Femur (tissue), 1 donor: ENCODE results near the gene RNF6.

ENCODE experiments used
- DNase-seq: peaks from one replicate; pipeline ENCODE4 v3.0.0-alpha.2; 2017

Gene RNF6

DNA sequence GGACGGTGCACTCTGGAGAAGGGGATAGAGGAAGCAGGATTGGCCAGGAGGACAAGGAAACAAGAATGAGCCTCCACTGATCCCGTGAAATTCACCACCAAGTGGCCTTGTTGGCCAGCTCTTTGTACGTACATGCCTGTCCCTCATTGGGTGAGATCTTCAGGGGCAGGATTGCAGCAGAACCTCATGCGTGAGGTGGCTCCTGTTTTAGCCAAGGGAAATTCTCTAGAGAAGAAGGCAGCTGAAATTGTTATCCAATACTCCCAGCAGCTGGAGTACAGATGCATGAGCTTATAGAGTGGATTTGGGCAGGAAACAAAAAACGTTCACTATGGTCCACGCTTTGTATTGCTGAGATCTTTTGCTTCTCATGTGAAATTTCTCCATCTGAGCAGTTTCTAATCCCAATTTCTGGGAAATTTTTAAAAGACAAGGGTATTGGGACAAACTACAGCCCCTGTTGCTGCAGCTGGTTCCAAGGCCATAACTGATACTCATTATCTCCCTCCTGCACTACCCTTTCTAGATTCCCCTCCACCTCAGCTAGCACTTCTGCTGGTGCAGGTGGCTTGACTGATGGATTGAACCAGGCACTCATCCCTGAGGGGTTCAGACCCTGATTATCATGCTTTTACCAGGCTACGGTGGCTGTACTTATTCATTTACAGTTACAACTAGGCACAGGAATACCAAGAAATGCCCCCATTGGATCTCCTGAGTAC is 3.9 kb upstream of the RNF6 start:
- peak; percentile 62 for DNase-seq

DNA sequence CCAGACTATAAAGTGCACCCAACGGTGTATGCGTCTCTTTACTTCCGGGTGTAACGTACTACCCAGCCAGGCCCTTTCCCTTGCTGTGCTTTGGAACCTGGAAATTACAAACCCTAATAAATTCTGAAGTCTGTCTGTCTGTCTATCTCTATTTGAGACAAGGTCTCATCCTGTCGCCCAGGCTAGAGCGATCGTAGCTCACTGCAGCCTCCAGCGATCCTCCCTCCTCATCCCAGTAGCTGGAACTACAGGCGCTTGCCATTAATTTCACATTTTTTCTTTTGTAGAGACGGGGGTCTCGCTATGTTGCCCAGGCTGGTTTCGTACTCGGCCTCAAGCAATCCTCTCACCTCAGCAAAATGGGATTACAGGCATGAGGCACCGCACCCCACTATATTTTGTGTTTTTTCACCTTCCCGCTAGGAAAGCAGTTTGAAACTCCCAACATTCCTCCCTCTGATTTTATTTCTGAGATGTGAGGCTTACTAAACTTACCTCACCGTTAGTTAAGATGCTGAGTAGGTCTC is 469 bp upstream of the RNF6 start:
- no peak for DNase-seq

DNA sequence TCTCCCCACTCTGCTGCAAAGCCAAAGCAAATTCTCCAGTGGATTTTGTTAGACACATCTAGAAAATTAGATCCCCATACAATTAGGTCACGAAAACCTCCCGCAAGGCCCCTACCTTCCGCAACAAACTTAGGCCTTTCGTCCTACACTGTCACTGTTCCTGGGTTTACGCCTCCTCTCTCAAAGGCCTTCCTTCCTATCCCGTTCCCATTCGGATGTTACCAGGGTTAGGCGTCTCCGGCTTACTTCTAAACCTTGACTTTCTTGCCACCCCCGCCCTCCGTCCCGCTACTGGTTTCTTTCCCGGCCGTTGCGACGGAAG is 754 bp downstream of the RNF6 start:
- DNase-seq: no peak

DNA sequence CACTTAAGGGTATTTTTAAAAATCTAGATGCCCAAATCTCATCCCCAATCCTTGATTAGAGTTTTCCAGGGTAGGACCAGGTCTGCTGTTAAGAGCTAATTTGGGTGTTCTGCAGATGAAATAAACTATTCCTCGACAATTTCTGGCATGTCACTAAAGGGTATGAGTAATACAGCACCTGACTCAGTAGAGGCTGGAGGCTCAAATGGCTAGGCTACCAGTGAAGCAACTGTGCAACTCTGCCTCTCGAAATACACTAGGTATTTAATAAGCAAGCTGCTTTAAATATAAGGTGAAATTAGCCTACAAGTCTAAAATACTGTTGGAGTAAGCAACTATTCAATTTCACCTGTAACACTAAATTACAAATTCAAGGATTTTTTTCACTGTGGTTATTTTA is 1.5 kb downstream of the RNF6 start:
- DNase-seq: no peak

DNA sequence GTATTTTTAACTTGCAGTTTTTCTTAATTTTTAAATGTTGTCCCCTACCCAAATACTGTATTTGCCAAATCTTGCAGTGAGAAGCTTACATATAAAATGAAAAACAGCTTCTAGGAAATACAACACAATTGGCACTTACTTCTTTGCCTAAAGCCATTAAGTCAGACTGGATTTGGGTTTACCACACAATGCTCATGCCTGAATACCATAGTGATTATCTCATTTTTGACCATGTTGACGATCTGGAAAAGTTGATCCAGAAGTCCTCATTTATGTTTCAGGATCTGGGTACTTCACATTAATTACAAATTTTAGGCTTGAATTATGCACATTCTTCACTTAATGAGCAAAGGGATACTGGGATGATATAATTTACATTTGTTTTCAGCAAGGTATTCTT is 2.4 kb downstream of the RNF6 start:
- no peak for DNase-seq

DNA sequence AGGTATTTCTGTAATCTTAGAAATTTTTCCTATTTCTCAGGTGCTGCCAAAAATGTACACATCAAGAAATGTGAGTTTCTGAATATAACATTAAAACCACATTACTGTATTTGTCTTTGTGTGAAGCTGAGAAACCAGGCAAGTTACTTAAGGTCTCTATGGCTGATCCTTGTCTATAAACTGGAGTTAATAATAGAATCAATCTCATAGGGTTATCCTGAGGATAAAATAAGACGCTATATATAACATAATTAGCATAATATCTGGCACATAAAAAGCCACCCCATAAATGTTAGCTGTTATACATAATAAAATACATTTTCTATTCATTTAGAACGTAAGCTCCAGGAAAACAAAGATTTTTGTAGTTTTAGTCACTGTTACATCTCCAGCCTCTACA is 6.1 kb downstream of the RNF6 start:
- DNase-seq: no peak

DNA sequence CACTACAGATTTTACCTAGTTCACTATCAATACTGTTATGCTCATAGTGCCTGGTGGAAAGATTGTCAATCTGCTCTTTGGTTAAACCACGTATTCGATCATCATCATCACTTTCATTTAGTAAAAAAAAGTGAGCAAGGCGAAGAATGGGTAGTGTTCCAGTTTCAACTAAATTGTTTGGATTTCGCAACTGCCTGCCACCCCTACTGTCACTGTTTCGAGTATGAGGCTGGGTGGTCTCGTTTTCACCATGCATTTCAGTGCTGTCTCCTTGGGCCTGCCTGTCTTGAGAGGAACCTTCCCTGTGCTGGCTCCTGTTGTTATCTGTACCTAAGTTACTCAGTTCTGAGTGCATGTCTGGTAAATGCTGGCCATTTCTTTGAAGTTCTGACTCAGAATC is 8.1 kb downstream of the RNF6 start:
- no peak for DNase-seq

DNA sequence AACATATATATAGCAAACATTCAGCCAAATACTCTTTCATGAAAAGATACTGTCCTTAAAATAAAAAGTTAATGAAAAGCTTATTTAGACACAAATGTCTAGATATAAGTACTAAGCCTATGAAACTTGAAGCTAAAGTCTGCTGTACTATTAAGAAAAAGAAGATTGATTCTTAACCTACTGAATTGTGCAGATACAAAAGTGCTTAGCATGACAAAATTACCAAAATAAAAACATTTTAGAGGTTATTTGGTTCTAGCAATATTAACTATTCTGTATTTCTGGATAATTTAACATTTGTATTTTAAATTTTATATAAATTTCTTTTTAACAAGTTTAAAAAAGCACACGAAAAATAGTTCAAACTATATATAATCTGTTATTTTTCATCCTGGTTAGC is 8.8 kb downstream of the RNF6 start:
- DNase-seq: no peak

DNA sequence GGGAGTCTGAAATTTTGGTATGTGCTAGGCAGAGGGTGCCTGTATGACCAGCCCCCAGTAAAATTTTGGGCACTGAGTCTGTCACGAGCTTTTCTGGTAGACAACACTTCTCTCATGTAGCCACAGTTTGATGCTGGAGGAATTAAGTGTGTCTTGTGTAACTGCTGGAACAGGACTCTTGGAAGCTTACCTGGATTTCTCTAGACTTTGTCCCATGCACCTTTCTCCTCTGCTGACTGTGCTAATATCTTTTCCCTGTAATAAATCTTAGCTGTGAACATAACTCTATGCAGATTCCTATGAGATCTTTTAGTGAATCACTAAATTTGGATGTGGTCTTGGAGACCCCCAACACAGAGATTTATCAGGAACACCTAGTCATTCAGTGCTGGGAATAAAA is 13.8 kb downstream of the RNF6 start:
- DNase-seq: no peak

DNA sequence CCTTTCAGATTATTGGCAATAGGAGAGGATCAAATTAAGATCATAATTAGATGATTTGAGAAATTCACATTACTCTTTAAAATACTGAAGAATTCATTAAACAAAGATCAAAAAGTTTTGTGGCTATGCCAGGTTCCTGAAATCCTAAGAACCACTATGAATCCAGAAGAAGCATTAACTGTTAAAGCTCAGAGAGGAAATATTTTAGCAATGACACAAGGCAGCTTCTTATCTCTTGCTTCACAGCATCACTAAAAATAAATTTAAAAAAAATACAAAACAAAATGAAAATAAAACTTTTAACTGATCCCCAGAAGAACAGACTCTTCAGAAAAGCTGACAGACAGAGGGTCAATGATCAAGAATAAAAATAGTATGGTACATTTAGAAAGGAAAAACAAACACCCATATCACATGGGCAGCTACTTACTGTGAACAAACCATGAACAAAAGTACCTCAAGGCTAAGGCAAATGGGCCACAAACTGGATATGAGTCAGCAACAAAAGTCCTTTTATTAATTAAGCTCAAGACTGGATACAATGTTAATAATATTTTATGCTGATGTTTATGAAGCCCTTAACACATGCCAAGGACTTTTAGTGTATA is 19.6 kb downstream of the RNF6 start:
- no peak for DNase-seq

DNA sequence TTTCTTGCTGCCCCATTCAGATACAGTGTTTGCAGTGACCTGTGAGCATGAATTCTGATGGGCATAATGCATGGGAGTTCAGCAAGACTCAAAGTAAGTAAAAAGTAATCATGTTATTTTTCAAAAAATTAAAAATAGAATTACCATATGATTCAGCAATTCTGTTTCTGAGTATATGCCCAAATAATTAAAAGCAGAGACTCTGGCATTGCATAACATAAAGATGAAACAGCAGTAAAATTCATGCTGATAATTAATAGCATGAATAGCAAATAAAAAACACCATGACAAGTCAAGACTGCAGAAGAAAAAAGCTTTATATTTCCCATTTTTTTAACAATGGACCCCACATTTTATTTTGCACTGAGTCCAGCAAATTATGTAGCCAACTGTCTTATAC is 21.3 kb downstream of the RNF6 start:
- DNase-seq: no peak

DNA sequence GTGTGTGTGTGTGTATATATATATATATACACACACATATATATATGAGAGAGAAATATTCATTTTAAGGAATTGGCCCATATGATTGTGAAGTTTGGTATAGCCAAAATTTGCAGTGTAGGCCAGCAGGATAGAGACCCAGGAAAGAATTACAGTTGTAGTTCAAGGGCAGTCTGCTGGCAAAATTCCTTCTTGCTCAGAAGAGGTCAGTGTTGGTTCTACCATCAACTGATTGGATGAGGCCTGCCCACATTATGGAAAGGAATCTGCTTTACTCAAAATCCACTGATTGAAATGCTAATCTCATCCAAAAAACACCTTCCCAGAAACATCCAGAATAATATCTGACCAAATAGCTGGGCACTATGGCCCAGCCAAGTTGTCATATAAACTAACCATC is 24.0 kb downstream of the RNF6 start:
- no peak for DNase-seq

DNA sequence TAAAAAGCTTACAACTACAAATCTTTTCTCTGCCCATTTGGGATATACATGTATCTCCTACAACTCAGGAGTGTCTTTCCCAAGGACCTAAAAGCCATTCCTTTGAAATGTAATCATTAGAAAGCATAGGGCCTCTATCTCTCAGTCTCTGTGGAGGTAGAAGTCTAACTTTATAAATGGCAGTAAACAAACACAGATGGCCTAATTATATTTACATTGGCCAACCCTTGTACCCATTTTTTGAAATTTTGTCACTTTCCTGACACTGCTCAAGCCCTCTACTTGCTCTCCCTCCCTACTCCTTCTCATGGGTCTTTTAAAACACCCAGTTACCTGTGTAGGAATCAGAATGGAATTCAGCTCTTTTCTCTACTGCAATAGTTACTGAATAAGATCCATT is 24.8 kb downstream of the RNF6 start:
- DNase-seq: no peak

DNA sequence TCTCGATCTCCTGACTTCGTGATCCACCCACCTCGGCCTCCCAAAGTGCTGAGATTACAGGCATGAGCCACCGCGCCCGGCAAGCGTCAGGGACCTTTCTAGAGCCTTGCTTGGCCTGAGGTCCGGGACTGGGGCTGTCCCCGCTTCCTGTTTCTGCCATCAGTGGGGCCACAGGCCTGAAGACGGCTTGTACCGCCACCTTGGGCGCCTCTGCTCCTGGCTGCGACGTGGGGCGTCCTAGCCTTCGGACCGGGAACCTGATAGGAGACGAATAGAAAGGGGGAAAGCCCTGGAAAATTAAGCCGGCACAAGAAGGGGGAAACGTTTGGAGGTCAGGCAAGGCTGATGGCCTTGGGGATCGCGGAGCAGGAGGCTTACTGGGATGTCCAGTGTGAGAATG is 35.1 kb downstream of the RNF6 start:
- no peak for DNase-seq

DNA sequence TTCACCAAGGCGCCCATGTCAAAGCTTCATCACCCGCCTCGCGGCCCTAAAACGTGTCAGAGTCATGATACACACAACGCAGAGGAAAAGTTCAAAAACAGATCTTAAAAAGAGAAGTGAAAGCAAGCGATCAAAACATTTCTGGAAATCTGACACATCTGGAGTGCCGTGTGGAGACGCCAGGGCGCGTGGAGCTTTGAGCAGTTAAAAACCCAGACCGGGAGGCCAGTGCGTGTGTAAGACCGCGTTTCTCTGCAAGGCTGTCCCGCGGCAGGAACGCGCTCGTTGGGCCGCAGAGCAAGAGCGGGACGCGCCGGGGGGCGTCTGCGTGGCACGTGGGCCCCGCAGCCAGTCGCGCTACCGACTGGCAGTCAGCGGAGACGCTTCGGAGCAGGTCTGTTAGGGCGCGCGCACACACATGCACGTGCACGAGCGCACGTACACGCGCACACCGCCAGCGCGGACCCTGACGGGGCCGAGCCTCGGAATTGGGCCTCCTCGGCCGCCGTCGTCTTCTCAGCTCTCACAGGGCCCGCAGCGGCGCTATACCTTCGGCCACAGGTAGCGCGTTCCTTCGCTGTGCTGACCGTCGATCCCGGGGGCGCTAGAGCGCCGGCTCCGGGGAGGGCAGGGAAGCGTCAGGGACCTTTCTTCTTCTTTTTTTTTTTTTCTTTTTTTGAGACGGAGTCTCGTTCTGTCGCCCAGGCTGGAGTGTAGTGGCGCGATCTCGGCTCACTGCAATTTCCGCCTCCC is 35.8 kb downstream of the RNF6 start:
- peak; percentile 93 for DNase-seq

DNA sequence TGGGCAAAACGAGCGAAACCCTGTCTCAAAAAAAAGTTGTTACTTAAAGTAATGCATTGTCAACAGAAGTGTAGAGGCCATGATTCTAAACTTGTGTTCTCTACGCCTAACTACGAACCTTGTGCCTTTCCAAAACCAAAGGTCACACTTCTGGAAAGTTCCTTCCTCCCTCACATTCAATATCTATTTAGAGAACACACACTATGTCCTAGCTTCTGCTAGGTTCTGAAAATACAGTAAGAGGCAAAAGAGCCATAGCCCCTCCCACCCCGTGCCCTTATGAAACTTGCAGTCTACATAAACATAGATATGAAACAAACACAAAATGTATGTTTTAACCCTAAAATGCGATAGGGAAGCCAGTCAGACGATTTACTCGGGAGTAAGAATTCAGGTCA is 36.4 kb downstream of the RNF6 start:
- DNase-seq: no peak

DNA sequence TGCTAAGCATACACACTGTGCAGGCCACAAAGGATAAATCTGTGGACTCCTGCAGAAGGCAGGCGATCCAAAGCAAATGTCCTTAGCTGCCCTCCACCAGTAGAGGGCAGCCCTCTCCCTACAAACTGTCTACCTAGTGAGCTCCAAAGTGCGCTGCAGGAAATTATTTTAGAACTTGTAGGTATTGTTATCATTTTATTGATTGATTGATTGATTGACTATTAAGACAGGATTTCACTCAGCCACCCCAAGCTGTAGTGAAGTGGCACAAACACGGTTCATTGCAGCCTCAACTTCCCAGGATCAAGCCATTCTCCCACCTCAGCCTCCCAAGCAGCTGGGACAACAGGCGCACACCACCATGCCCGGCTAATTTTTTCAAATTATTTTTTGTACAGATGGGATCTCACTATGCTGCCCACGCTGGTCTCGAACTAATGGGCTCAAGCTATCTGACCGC is 37.3 kb downstream of the RNF6 start:
- peak; percentile 74 for DNase-seq

DNA sequence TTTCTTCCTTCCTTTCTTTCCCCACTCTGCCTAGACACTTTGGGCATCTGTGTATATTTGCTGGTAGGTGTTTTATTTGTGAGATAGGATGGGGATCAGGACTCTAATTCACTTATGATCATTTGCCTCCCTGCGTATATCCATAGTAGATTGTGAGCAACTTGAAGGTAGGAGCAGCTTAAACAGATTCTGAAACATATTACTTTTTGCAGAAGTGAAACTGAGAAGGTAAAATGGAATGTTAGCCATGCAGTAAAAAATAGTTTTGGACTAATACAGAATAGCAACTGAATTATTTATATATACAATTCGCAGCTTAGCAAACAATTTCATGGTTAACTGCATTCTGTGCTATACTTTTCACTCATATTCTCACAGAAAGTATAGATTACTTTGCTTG is 38.7 kb downstream of the RNF6 start:
- DNase-seq: no peak

DNA sequence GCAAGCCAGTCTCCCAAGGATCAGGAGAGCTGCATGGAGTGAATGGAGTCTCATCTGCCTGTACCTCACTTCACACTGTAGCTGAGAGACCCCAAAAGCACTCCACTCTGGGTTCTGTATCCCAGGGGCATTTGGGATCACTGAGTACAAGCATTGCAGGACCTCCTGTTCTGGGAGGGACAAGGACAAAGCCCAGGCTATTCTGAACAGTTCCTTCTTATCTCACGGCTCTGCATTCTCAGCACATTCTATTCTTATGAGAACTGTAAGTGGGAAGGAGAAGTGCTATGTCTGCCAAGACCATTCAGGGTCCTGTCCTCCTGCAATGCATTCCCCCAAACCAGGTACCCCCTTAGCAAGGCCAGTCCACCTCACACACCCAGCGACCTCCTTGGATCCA is 42.8 kb downstream of the RNF6 start:
- no peak for DNase-seq

DNA sequence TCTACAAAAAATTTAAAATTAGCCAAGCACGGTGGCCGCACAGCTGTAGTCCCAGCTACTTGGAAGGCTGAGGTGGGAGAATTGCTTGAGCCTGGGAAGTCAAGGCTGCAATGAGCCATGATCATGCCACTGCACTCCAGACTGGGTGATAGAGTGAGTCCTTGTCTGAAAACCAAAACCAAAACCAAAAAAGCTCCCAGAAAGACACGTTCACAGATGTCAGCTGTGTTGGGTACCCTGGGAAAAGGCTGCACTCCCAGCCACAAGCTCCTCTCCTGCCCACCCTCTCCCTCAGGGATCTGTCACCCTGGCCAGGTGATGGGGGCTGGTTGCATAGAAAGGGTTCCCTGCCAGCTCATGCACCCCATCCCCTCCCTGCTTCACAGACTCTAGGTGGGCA is 53.3 kb downstream of the RNF6 start:
- DNase-seq: no peak

DNA sequence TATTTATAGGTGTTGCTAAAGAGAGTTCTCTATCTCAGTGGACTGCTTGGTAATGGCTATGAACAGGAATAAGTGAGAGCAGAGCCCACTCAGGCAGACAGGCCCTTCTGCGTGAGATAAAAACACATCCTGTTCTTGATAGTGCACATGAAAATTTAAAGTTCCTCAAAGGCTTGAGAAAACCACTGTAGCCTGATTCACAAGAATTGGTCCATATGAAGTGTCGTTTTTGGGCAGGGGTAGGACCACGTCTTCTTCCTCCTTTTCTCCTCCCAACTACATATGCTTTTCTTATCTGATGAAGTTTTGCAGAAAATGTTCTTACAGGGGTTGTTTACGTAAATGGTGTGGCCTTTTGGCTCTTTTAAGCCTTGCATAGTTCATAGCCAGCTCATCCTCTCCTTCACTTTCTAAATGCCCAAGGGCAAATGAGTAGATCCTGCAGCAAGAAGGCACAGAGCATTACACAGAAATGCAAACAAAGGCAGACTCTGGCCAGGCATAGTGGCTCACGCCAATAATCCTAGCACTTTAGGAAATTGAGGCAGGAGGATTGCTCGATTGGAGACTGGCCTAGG is 53.8 kb downstream of the RNF6 start:
- no peak for DNase-seq

DNA sequence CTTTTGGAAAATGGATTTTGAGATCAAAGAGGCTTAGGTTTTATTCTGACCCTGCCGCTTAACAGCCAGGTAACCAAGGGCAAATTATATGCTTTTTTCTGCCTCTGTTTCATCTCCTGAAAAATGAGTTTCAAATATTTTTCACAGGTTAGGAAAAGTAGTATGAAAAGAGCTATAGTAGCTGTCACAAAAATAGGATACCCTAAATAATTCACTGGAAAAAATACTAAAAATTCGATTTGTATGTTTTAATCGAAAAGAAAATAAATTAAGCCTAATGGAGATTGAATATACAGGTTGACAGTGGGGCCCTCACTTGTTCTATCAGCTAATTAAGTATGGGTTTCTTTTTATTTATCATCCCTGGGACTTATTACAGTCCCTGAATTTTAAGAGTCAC is 58.3 kb downstream of the RNF6 start:
- DNase-seq: no peak
